Liver (tissue), 9 donors: Measurements from ENCODE around the gene AIG1. TPM values are rescaled to one million over a fixed set of nuclear protein-coding genes. Genes with fewer than 3 reads are reported as not detected.

Source experiments
- DNase-seq: peaks from one replicate; pipeline ENCODE4 v3.0.0-alpha.2; 2017; ENCODE audit warnings: low spot score
- H3K27ac ChIP-seq, 2 donors: one replicate each; pipeline ENCODE4 v1.7.0; 2013; ENCODE audit warnings: inconsistent platforms in 2 of 2, low read length in 2 of 2, control low read depth in 1 of 2, low read depth in 1 of 2, mild to moderate bottlenecking in 1 of 2
- H3K27me3 ChIP-seq, 4 donors: one replicate each; pipeline versions ENCODE4 v1.6.1 to v1.7.0; 2013; ENCODE audit warnings: low read length in 3 of 4, inconsistent platforms in 1 of 4, mild to moderate bottlenecking in 1 of 4, moderate library complexity in 1 of 4; ENCODE audit not compliant: control insufficient read depth in 4 of 4, insufficient read depth in 4 of 4
- H3K36me3 ChIP-seq, 4 donors: one replicate each; pipeline versions ENCODE4 v1.6.1 to v1.7.0; 2013; ENCODE audit warnings: low read length in 3 of 4, mild to moderate bottlenecking in 3 of 4, low read depth in 1 of 4, moderate library complexity in 1 of 4; ENCODE audit not compliant: control insufficient read depth in 4 of 4, insufficient read depth in 3 of 4
- H3K4me1 ChIP-seq, 4 donors: one replicate each; pipeline versions ENCODE4 v1.6.1 to v1.7.0; 2013; ENCODE audit warnings: low read length in 3 of 4, mild to moderate bottlenecking in 3 of 4, moderate library complexity in 1 of 4; ENCODE audit not compliant: control insufficient read depth in 4 of 4, insufficient read depth in 4 of 4
- H3K4me3 ChIP-seq, 3 donors: one replicate each; pipeline versions ENCODE4 v1.6.1 to v1.7.0; 2013; ENCODE audit warnings: low read length in 3 of 3, control low read depth in 1 of 3, low read depth in 1 of 3, mild to moderate bottlenecking in 1 of 3
- H3K9ac ChIP-seq, 2 donors: one replicate each; pipeline ENCODE4 v1.7.0; 2013; ENCODE audit warnings: low read length in 2 of 2, mild to moderate bottlenecking in 2 of 2, moderate library complexity in 2 of 2, control low read depth in 1 of 2, low read depth in 1 of 2
- H3K9me3 ChIP-seq, 4 donors: one replicate each; pipeline versions ENCODE4 v1.6.1 to v1.7.0; 2013; ENCODE audit warnings: low read length in 3 of 4; ENCODE audit not compliant: control insufficient read depth in 4 of 4
- CTCF ChIP-seq: fragments of 150-350 bp; IDR thresholded peaks from 2 replicates; pipeline ENCODE4 v1.5.1; 2017; ENCODE audit warnings: improper control_type of control experiment, low read depth, low read length; ENCODE audit not compliant: missing input control
- FOXA1 ChIP-seq: IDR thresholded peaks from 2 replicates; pipeline ENCODE4 v1.6.1; 2016; ENCODE audit warnings: antibody characterized with exemption
- FOXA2 ChIP-seq: IDR thresholded peaks from 2 replicates; pipeline ENCODE4 v1.6.1; 2016; ENCODE audit warnings: antibody characterized with exemption
- HNF4A ChIP-seq, 2 donors: conservative IDR thresholded peaks; 2 replicates each; pipeline ENCODE4 v1.6.1; 2016; ENCODE audit warnings: antibody characterized with exemption in 2 of 2, mild to moderate bottlenecking in 2 of 2
- HNF4G ChIP-seq: IDR thresholded peaks from 2 replicates; pipeline ENCODE4 v1.6.1; 2016; ENCODE audit warnings: antibody characterized with exemption
- JUND ChIP-seq, 2 donors: IDR thresholded peaks; 2 replicates each; pipeline ENCODE4 v1.6.1; 2016; ENCODE audit warnings: antibody characterized with exemption in 2 of 2
- MAX ChIP-seq: IDR thresholded peaks from 2 replicates; pipeline ENCODE4 v1.6.1; 2016; ENCODE audit warnings: antibody characterized with exemption
- NR2F2 ChIP-seq: IDR thresholded peaks from 2 replicates; pipeline ENCODE4 v1.6.1; 2016; ENCODE audit warnings: antibody characterized with exemption
- RAD21 ChIP-seq, 2 donors: IDR thresholded peaks; 2 replicates each; pipeline ENCODE4 v1.6.1; 2016; ENCODE audit warnings: antibody characterized with exemption in 2 of 2, mild to moderate bottlenecking in 2 of 2
- REST ChIP-seq: IDR thresholded peaks from 2 replicates; pipeline ENCODE4 v1.6.1; 2016; ENCODE audit warnings: antibody characterized with exemption, mild to moderate bottlenecking
- SP1 ChIP-seq: IDR thresholded peaks from 2 replicates; pipeline ENCODE4 v1.6.1; 2018; ENCODE audit warnings: antibody characterized with exemption, mild to moderate bottlenecking
- TAF1 ChIP-seq: conservative IDR thresholded peaks from 2 replicates; pipeline ENCODE4 v1.6.1; 2016; ENCODE audit warnings: antibody characterized with exemption, mild to moderate bottlenecking
- YY1 ChIP-seq: IDR thresholded peaks from 2 replicates; pipeline ENCODE4 v1.6.1; 2016; ENCODE audit warnings: antibody characterized with exemption, mild to moderate bottlenecking
- ZBTB33 ChIP-seq: IDR thresholded peaks from 2 replicates; pipeline ENCODE4 v1.6.1; 2016; ENCODE audit warnings: antibody characterized with exemption
- WGBS: extraction: QIAGEN DNeasy Blood & Tissue Kit; methylation state at CpG from one replicate; pipeline ENCODE4 v1.1.7; 2013; 5-methylcytosine and 5-hydroxymethylcytosine counted together
- polyA plus RNA-seq, 2 donors: library from polyadenylated mRNA; stranded (reverse) in 1 of 2; unstranded in 1 of 2; fragments of 200-250 nt in 1 of 2; fragments of >200 nt in 1 of 2; fragmentation: Nextera tagmentation in 1 of 2; extraction: Ambion mirVana in 1 of 2; gene quantifications; one replicate each; pipeline versions ENCODE4 v1.2.1 to v1.2.3, GENCODE V29; 2013 to 2015
- total RNA-seq, 2 donors: library from RNA; depleted of rRNA; stranded (reverse); fragments of >200 nt; gene quantifications; one replicate each; pipeline ENCODE4 v1.2.3, GENCODE V29; 2014
- donor health status: healthy.
- donor health status: healthy.
- donor health status: healthy.
- donor health status: healthy.
- donor health status: healthy.

The AIG1 gene
- total and polyA plus RNA-seq, 4 donors, result 74.8 to 169 (median 121) TPM

- Histone ChIP-seq H3K27ac (no peak overlapping the region), H3K9me3 (no peaks in the 10 kb centered on the region), H3K4me3 (no peak overlapping the region), H3K27me3 (no peaks in the 10 kb centered on the region), H3K4me1 (no peaks in the 10 kb centered on the region), H3K36me3 (peaks cover 0 to 26% (median 17%) of the 10 kb centered on the region in 4 donors), H3K9ac (no peak overlapping the region)
- 96% methylated on average over 7 of the region's 7 CpGs for WGBS
- DNase-seq, result no peak
- no peak for TF ChIP-seq RAD21 (IDR thresholded peaks at IDR 0.05)
- TF ChIP-seq ZBTB33, result no peak
- TF ChIP-seq REST, result no peak
- no peak for TF ChIP-seq CTCF
Measured at GRCh38 chr6:143290206-143290605, 229.5 kb downstream of the AIG1 start.

GRCh38 chr6:143293523-143293922 lies 232.8 kb downstream of the AIG1 start:
- Histone ChIP-seq H3K9ac (no peak overlapping the region), H3K27ac (no peak overlapping the region), H3K36me3 (peaks cover 0 to 24% (median 11%) of the 10 kb centered on the region in 4 donors), H3K4me1 (no peaks in the 10 kb centered on the region), H3K4me3 (no peak overlapping the region), H3K9me3 (no peaks in the 10 kb centered on the region), H3K27me3 (no peaks in the 10 kb centered on the region)
- DNase-seq, result no peak
- TF ChIP-seq SP1 (no peak), MAX (no peak), HNF4G (no peak), HNF4A (conservative IDR thresholded peaks at IDR 0.05) (no peak), TAF1 (no peak), NR2F2 (no peak), FOXA1 (no peak), YY1 (no peak), JUND (IDR thresholded peaks at IDR 0.05) (no peak), REST (no peak), RAD21 (IDR thresholded peaks at IDR 0.05) (no peak), FOXA2 (no peak)
